Esophagus squamous epithelium (tissue), 5 donors: Measurements from ENCODE around the gene NMRAL1. TPM values are rescaled to one million over a fixed set of nuclear protein-coding genes. Genes with fewer than 3 reads are reported as not detected.

ENCODE experiments used
- DNase-seq: peaks from one replicate; lab custom pipeline; 2025; lab: John Stamatoyannopoulos, UW
- H3K27ac ChIP-seq, 4 donors: fragments of 200-600 bp; sonication (generic); one replicate each; pipeline ENCODE4 v1.5.1; 2016 to 2019; ENCODE audit warnings: mild to moderate bottlenecking in 1 of 4
- H3K27me3 ChIP-seq, 4 donors: fragments of 200-600 bp; sonication (generic); 1 replicate in 3 of 4; 2 replicates in 1 of 4; pipeline versions ENCODE4 v1.5.1 to v1.6.0; 2017 to 2021; ENCODE audit warnings: antibody characterized with exemption in 1 of 4
- H3K36me3 ChIP-seq, 3 donors: fragments of 200-600 bp; sonication (generic); one replicate each; pipeline ENCODE4 v1.5.1; 2016 to 2019
- H3K4me1 ChIP-seq, 3 donors: fragments of 200-600 bp; sonication (generic); one replicate each; pipeline ENCODE4 v1.5.1; 2017 to 2019
- H3K4me3 ChIP-seq, 4 donors: fragments of 200-600 bp; sonication (generic); 1 replicate in 3 of 4; 2 replicates in 1 of 4; pipeline ENCODE4 v1.5.1; 2016 to 2019; ENCODE audit warnings: mild to moderate bottlenecking in 2 of 4, moderate library complexity in 1 of 4
- H3K9me3 ChIP-seq, 3 donors: fragments of 200-600 bp; sonication (generic); one replicate each; pipeline ENCODE4 v1.5.1; 2016 to 2019
- CTCF ChIP-seq, 6 experiments: fragments of 450-650 bp in 4 of 6; fragments of 200-600 bp in 2 of 6; sonication (generic) in 2 of 6; IDR thresholded peaks; one replicate each; pipeline ENCODE4 v1.5.1; 2016 to 2019; ENCODE audit warnings: antibody characterized with exemption in 6 of 6, mild to moderate bottlenecking in 4 of 6, moderate library complexity in 4 of 6
- POLR2A ChIP-seq, 4 donors: fragments of 450-650 bp; IDR thresholded peaks; one replicate each; pipeline ENCODE4 v1.6.1; 2017; ENCODE audit warnings: antibody characterized with exemption in 4 of 4, mild to moderate bottlenecking in 4 of 4, moderate library complexity in 3 of 4
- WGBS, 2 donors: methylation state at CpG; one replicate each; pipeline ENCODE4 v1.1.5; 2018; 5-methylcytosine and 5-hydroxymethylcytosine counted together
- intact Hi-C: fragments of 100-400 bp; cut with DNase I; formaldehyde crosslinking; loops from one replicate; pipeline ENCODE4 v1.15.0; 2022
- total RNA-seq, 4 donors: library from RNA; depleted of rRNA; stranded (reverse); fragments of >200 nt; gene quantifications; one replicate each; pipeline ENCODE4 v1.1.0, GENCODE V29; 2016
- donor health status: DM: yes; HTN: yes; CAD: no.

NMRAL1 gene
- total RNA-seq, 4 donors from 2014 or later = 25.4 to 55.5 (median 34.9) TPM

GRCh38 chr16:4499196-4499555 lies 24.8 kb upstream of the NMRAL1 start:
- WGBS, 2 donors = 82 to 91% methylated on average over 4 of the region's 4 CpGs
- TF ChIP-seq CTCF (IDR thresholded peaks at IDR 0.05) (no peak), POLR2A (IDR thresholded peaks at IDR 0.05) (no peak)
- DNase-seq = no peak
- H3K36me3 ChIP-seq = peaks cover 0 to 12% (median 0%) of the 10 kb centered on the region in 3 donors
- no peaks in the 10 kb centered on the region for H3K9me3 ChIP-seq
- no peaks in the 10 kb centered on the region for H3K27me3 ChIP-seq
- H3K27ac ChIP-seq = peak overlapping the region in 3 of 4 donors; percentile 42 to 77 (median 59)
- H3K4me1 ChIP-seq = peaks cover 18 to 99% (median 52%) of the 10 kb centered on the region in 3 donors
- no peak overlapping the region for H3K4me3 ChIP-seq
- intact Hi-C loops = no loop called here

- H3K27me3 ChIP-seq = no peaks in the 10 kb centered on the region
- WGBS, 2 donors = 43 to 45% methylated on average over 7 to 8 of the region's 8 CpGs
- H3K27ac ChIP-seq = peak overlapping the region in 3 of 4 donors; percentile 42 to 77 (median 59)
- H3K4me1 ChIP-seq = peaks cover 18 to 95% (median 52%) of the 10 kb centered on the region in 3 donors
- DNase-seq = no peak
- H3K4me3 ChIP-seq = no peak overlapping the region
- no peaks in the 10 kb centered on the region for H3K9me3 ChIP-seq
- TF ChIP-seq POLR2A (IDR thresholded peaks at IDR 0.05) = no peak
- TF ChIP-seq CTCF (IDR thresholded peaks at IDR 0.05) = no peak
- H3K36me3 ChIP-seq = peaks cover 0 to 12% (median 0%) of the 10 kb centered on the region in 3 donors
- intact Hi-C loops = no loop called here
These were observed 24.2 kb upstream of the NMRAL1 start for GRCh38 chr16:4498546-4499195.

GRCh38 chr16:4496305-4496704 lies 21.9 kb upstream of the NMRAL1 start:
- Histone ChIP-seq H3K36me3 (peaks cover 0 to 17% (median 0%) of the 10 kb centered on the region in 3 donors), H3K27me3 (no peaks in the 10 kb centered on the region), H3K27ac (peak overlapping the region; percentile 73 to 83 (median 77)), H3K4me3 (no peak overlapping the region), H3K9me3 (no peaks in the 10 kb centered on the region), H3K4me1 (peaks cover 18 to 73% (median 45%) of the 10 kb centered on the region in 3 donors)
- no peak for TF ChIP-seq POLR2A (IDR thresholded peaks at IDR 0.05)
- TF ChIP-seq CTCF (IDR thresholded peaks at IDR 0.05) = no peak
- no peak for DNase-seq
- intact Hi-C loops = no loop called here
- 43 to 52% methylated on average over 4 of the region's 4 CpGs for WGBS, 2 donors

- intact Hi-C loops = no loop called here
- Histone ChIP-seq H3K4me3 (no peak overlapping the region), H3K9me3 (no peaks in the 10 kb centered on the region), H3K36me3 (peaks cover 0 to 17% (median 0%) of the 10 kb centered on the region in 3 donors), H3K4me1 (peaks cover 16 to 68% (median 40%) of the 10 kb centered on the region in 3 donors), H3K27ac (peak overlapping the region; percentile 68 to 83 (median 77)), H3K27me3 (no peaks in the 10 kb centered on the region)
- no peak for DNase-seq
- TF ChIP-seq POLR2A (IDR thresholded peaks at IDR 0.05) (no peak), CTCF (IDR thresholded peaks at IDR 0.05) (no peak)
- 58 to 79% methylated on average over 2 of the region's 2 CpGs for WGBS, 2 donors
These were observed 21.3 kb upstream of the NMRAL1 start for GRCh38 chr16:4495766-4496165.

- no peaks in the 10 kb centered on the region for H3K9me3 ChIP-seq
- intact Hi-C loops = no loop called here
- H3K27me3 ChIP-seq = no peaks in the 10 kb centered on the region
- H3K4me3 ChIP-seq = no peak overlapping the region
- H3K4me1 ChIP-seq = peaks cover 9 to 59% (median 31%) of the 10 kb centered on the region in 3 donors
- H3K27ac ChIP-seq = peak overlapping the region; percentile 68 to 83 (median 77)
- peaks cover 0 to 21% (median 0%) of the 10 kb centered on the region in 3 donors for H3K36me3 ChIP-seq
- 66% methylated on average over 6 of the region's 6 CpGs for WGBS, 2 donors
- DNase-seq = no peak
- TF ChIP-seq POLR2A (IDR thresholded peaks at IDR 0.05) (no peak), CTCF (IDR thresholded peaks at IDR 0.05) (no peak)
These were observed 20.5 kb upstream of the NMRAL1 start for GRCh38 chr16:4494746-4495490.
